Uterus (tissue), 4 donors: Measurements from ENCODE around the gene PNPT1. TPM values are rescaled to one million over a fixed set of nuclear protein-coding genes. Genes with fewer than 3 reads are reported as not detected.
"Not testable (repeated sequence)": the region's sequence is repeated elsewhere in the genome, so short reads cannot be mapped to it uniquely, and the experiment has no call there.

Source experiments
- DNase-seq, 2 donors: peaks; one replicate each; pipeline ENCODE4 v3.0.0-alpha.2; 2019 to 2020
- H3K27ac ChIP-seq, 2 donors: fragments of 200-600 bp; sonication (generic); 1 replicate in 1 of 2; 2 replicates in 1 of 2; pipeline ENCODE4 v1.5.1; 2016 to 2018
- H3K27me3 ChIP-seq, 2 donors: fragments of 200-600 bp; sonication (generic); one replicate each; pipeline ENCODE4 v1.5.1; 2018 to 2019; ENCODE audit warnings: control low read depth in 1 of 2
- H3K36me3 ChIP-seq, 2 donors: fragments of 200-600 bp; sonication (generic); one replicate each; pipeline ENCODE4 v1.5.1; 2019; ENCODE audit warnings: control low read depth in 1 of 2
- H3K4me1 ChIP-seq, 2 donors: fragments of 200-600 bp; sonication (generic); one replicate each; pipeline ENCODE4 v1.5.1; 2018 to 2019; ENCODE audit warnings: control low read depth in 1 of 2
- H3K4me3 ChIP-seq, 2 donors: fragments of 200-600 bp; sonication (generic); 1 replicate in 1 of 2; 2 replicates in 1 of 2; pipeline ENCODE4 v1.5.1; 2018 to 2019; ENCODE audit warnings: mild to moderate bottlenecking in 1 of 2
- H3K9me3 ChIP-seq, 2 donors: fragments of 200-600 bp; sonication (generic); one replicate each; pipeline ENCODE4 v1.5.1; 2019; ENCODE audit warnings: control low read depth in 1 of 2
- CTCF ChIP-seq, 4 experiments: fragments of 200-600 bp in 2 of 4; fragments of 450-650 bp in 2 of 4; sonication (generic) in 2 of 4; IDR thresholded peaks; one replicate each; pipeline ENCODE4 v1.5.1; 2016 to 2019; ENCODE audit warnings: antibody characterized with exemption in 4 of 4, mild to moderate bottlenecking in 2 of 4, moderate library complexity in 1 of 4
- POLR2A ChIP-seq, 2 donors: fragments of 450-650 bp; IDR thresholded peaks; one replicate each; pipeline ENCODE4 v1.6.1; 2016; ENCODE audit warnings: antibody characterized with exemption in 2 of 2, mild to moderate bottlenecking in 1 of 2, moderate library complexity in 1 of 2
- intact Hi-C: fragments of 100-400 bp; cut with DNase I; formaldehyde crosslinking; loops from one replicate; pipeline ENCODE4 v1.15.1; 2023; ENCODE audit warnings: low total_unique reads
- total RNA-seq, 4 donors: library from RNA; depleted of rRNA in 3 of 4; stranded (reverse); fragments of >200 nt in 3 of 4; gene quantifications; one replicate each; pipeline versions ENCODE4 v1.1.0 to v1.2.4, GENCODE V29; 2014 to 2023
- donor health status: DM: yes; HTN: yes; CAD: no.

The PNPT1 gene
- total RNA-seq, 4 donors from 2014 or later: 12.6 to 52.0 (median 22.5) TPM

GRCh38 chr2:55598056-55598795, 95.4 kb downstream of the PNPT1 start:
- H3K4me1 ChIP-seq: no peaks in the 10 kb centered on the region
- H3K27me3 ChIP-seq: no peaks in the 10 kb centered on the region

GRCh38 chr2:55596795-55597194, 96.8 kb downstream of the PNPT1 start:
- intact Hi-C loops, H3K27me3 ChIP-seq, H3K36me3 ChIP-seq, DNase-seq, H3K4me1 ChIP-seq, H3K4me3 ChIP-seq, H3K9me3 ChIP-seq, H3K27ac ChIP-seq: not testable (repeated sequence)

More at GRCh38 chr2:55598056-55598795, 95.4 kb downstream of the PNPT1 start:
- no peak overlapping the region for H3K27ac ChIP-seq
- no peak for DNase-seq
- H3K36me3 ChIP-seq: no peaks in the 10 kb centered on the region
- H3K9me3 ChIP-seq: no peaks in the 10 kb centered on the region
- intact Hi-C loops: no loop called here
- no peak overlapping the region for H3K4me3 ChIP-seq
- TF ChIP-seq CTCF (IDR thresholded peaks at IDR 0.05): no peak
- no peak for TF ChIP-seq POLR2A (IDR thresholded peaks at IDR 0.05)

- Histone ChIP-seq H3K36me3 (no peaks in the 10 kb centered on the region), H3K27me3 (no peaks in the 10 kb centered on the region), H3K4me3 (no peak overlapping the region), H3K27ac (no peak overlapping the region), H3K4me1 (peaks cover 0 to 5% of the 10 kb centered on the region in 2 donors), H3K9me3 (no peaks in the 10 kb centered on the region)
- no peak for TF ChIP-seq CTCF (IDR thresholded peaks at IDR 0.05)
- TF ChIP-seq POLR2A (IDR thresholded peaks at IDR 0.05): no peak
- intact Hi-C loops: no loop called here
- DNase-seq: no peak
Measured at GRCh38 chr2:55595536-55595935, 98.1 kb downstream of the PNPT1 start.

GRCh38 chr2:55592130-55592529, 101.5 kb downstream of the PNPT1 start:
- peaks cover 0 to 5% of the 10 kb centered on the region in 2 donors for H3K4me1 ChIP-seq
- no peak overlapping the region for H3K4me3 ChIP-seq
- no peak for DNase-seq
- no peaks in the 10 kb centered on the region for H3K36me3 ChIP-seq
- no peaks in the 10 kb centered on the region for H3K27me3 ChIP-seq
- intact Hi-C loops: no loop called here
- no peak overlapping the region for H3K27ac ChIP-seq
- no peak for TF ChIP-seq CTCF (IDR thresholded peaks at IDR 0.05)
- no peak for TF ChIP-seq POLR2A (IDR thresholded peaks at IDR 0.05)
- no peaks in the 10 kb centered on the region for H3K9me3 ChIP-seq

- Histone ChIP-seq H3K4me3 (no peak overlapping the region), H3K4me1 (peaks cover 0 to 5% of the 10 kb centered on the region in 2 donors), H3K27ac (no peak overlapping the region), H3K36me3 (no peaks in the 10 kb centered on the region), H3K27me3 (no peaks in the 10 kb centered on the region), H3K9me3 (no peaks in the 10 kb centered on the region)
- intact Hi-C loops: no loop called here
- TF ChIP-seq CTCF (IDR thresholded peaks at IDR 0.05): no peak
- DNase-seq: no peak
Measured at GRCh38 chr2:55590810-55591440, 102.7 kb downstream of the PNPT1 start.
